Transverse colon (tissue), 4 donors: ENCODE results near the gene REG1B.

ENCODE experiments used
- CTCF ChIP-seq, 5 experiments: fragments of 200-600 bp in 3 of 5; fragments of 450-650 bp in 2 of 5; sonication (generic) in 3 of 5; IDR thresholded peaks; 1 replicate in 2 of 5; 2 replicates in 3 of 5; pipeline ENCODE4 v1.5.1; 2016 to 2017; ENCODE audit warnings: antibody characterized with exemption in 5 of 5, inconsistent platforms in 3 of 5, mild to moderate bottlenecking in 2 of 5, moderate library complexity in 1 of 5
- EP300 ChIP-seq: sonication (generic); formaldehyde crosslinking; IDR thresholded peaks from one replicate; pipeline ENCODE4 v1.6.1; 2017; ENCODE audit warnings: antibody characterized with exemption, low read depth
- POLR2A ChIP-seq: fragments of 450-650 bp; IDR thresholded peaks from one replicate; pipeline ENCODE4 v1.6.1; 2016; ENCODE audit warnings: antibody characterized with exemption, mild to moderate bottlenecking, moderate library complexity
- POLR2AphosphoS5 ChIP-seq, 3 donors: sonication (generic); formaldehyde crosslinking; IDR thresholded peaks; one replicate each; pipeline ENCODE4 v1.6.1; 2016; ENCODE audit warnings: antibody characterized with exemption in 3 of 3

GRCh38 chr2:79097843-79098242, 10.1 kb upstream of the REG1B start:
- TF ChIP-seq CTCF (IDR thresholded peaks at IDR 0.05): no peak
- no peak for TF ChIP-seq POLR2AphosphoS5 (IDR thresholded peaks at IDR 0.05)
- TF ChIP-seq POLR2A: no peak
- no peak for TF ChIP-seq EP300
